GM19351 (cell line): Measurements from ENCODE around the gene BUD13.
"Not testable (repeated sequence)": the region's sequence is repeated elsewhere in the genome, so short reads cannot be mapped to it uniquely, and the experiment has no call there.

Experiments used
- ATAC-seq: cut with Tn5 transposase; IDR thresholded peaks from one replicate; pipeline ENCODE4 v1.9.1; 2021; ENCODE audit warnings: mild to moderate bottlenecking, moderate library complexity; ENCODE audit not compliant: unreplicated experiment

Gene BUD13

GRCh38 chr11:116772443-116773202 is at the start of gene BUD13:
TSS of gene BUD13 (minus strand) at chr11:116772987. CDS start at chr11:116772964, 23 bp downstream.
- peak; percentile 88 for ATAC-seq

GRCh38 chr11:116822575-116822974 is 49.8 kb upstream of the BUD13 start:
- no peak for ATAC-seq

GRCh38 chr11:116821050-116821918 is 48.5 kb upstream of the BUD13 start:
- no peak for ATAC-seq

- no peak for ATAC-seq
Observed at GRCh38 chr11:116819049-116819448, 46.3 kb upstream of the BUD13 start.

GRCh38 chr11:116814502-116814901 is 41.7 kb upstream of the BUD13 start:
- ATAC-seq, result no peak

GRCh38 chr11:116813781-116814471 is 41.1 kb upstream of the BUD13 start:
- ATAC-seq, result no peak

GRCh38 chr11:116813170-116813569 is 40.4 kb upstream of the BUD13 start:
- ATAC-seq, result no peak

- ATAC-seq, result no peak
Observed at GRCh38 chr11:116812109-116812508, 39.3 kb upstream of the BUD13 start.

GRCh38 chr11:116811194-116811593 is 38.4 kb upstream of the BUD13 start:
- no peak for ATAC-seq

- ATAC-seq, result no peak
Observed at GRCh38 chr11:116808262-116809175, 35.7 kb upstream of the BUD13 start.

GRCh38 chr11:116807601-116808261 is 34.9 kb upstream of the BUD13 start:
- ATAC-seq, result no peak

- ATAC-seq, result no peak
Observed at GRCh38 chr11:116804001-116804400, 31.2 kb upstream of the BUD13 start.

- ATAC-seq, result not testable (repeated sequence)
Observed at GRCh38 chr11:116801662-116802061, 28.9 kb upstream of the BUD13 start.

- ATAC-seq, result no peak
Observed at GRCh38 chr11:116800610-116801009, 27.8 kb upstream of the BUD13 start.

- ATAC-seq, result no peak
Observed at GRCh38 chr11:116798368-116798767, 25.6 kb upstream of the BUD13 start.

GRCh38 chr11:116797816-116798215 is 25.0 kb upstream of the BUD13 start:
- ATAC-seq, result no peak

GRCh38 chr11:116796548-116796947 is 23.8 kb upstream of the BUD13 start:
- ATAC-seq, result no peak

GRCh38 chr11:116794851-116795250 is 22.1 kb upstream of the BUD13 start:
- no peak for ATAC-seq

- no peak for ATAC-seq
Observed at GRCh38 chr11:116793772-116794097, 20.9 kb upstream of the BUD13 start.
